HepG2 (cell line): ENCODE measurements around the gene COMMD1. TPM values are rescaled to one million over a fixed set of nuclear protein-coding genes. Genes with fewer than 3 reads are reported as not detected.

Source experiments
- ATAC-seq: fragments of 200-7000 bp; cut with Tn5 transposase; 3 replicates; pipeline ENCODE4 v1.9.1; 2020; ENCODE audit warnings: mild to moderate bottlenecking, moderate library complexity
- BruUV-seq: library from RNA; stranded (reverse); fragments of 400-500 nt; replicated peaks from 2 replicates; lab custom pipeline; 2021; lab: Mats Ljungman, UMichigan
- CTCF ChIA-PET: fragments of 300-600 bp; formaldehyde crosslinking; extraction: SDS; loops from one replicate; lab custom pipeline; 2021; ENCODE audit warnings: low total read pairs, inconsistent platforms, low intra/inter-chr PET ratio; lab: Yijun Ruan, JAX
- POLR2A ChIA-PET: fragments of 350-600 bp; sonication (Branson Sonifier 250); formaldehyde crosslinking; loops from one replicate; lab custom pipeline; 2020; ENCODE audit warnings: antibody characterized with exemption, inconsistent platforms; lab: Yijun Ruan, JAX
- DNase-seq: peaks from one replicate; pipeline ENCODE4 v3.0.0-alpha.2; 2015; ENCODE audit warnings: low spot score
- FAIRE-seq: peaks from 3 replicates; lab custom pipeline; 2011; peaks lifted over from hg19 to GRCh38; lab: Jason Lieb, UNC
- H2AFZ ChIP-seq: one replicate; pipeline ENCODE4 v1.6.1; 2011; ENCODE audit warnings: low read length, inconsistent platforms
- H3K27ac ChIP-seq: fragments of 300-600 bp; 3 replicates; pipeline ENCODE4 v1.8.0; 2011; ENCODE audit warnings: mixed run types, mild to moderate bottlenecking, mixed read lengths, low read length, inconsistent platforms; ENCODE audit not compliant: insufficient read depth; ENCODE audit errors: extremely low read length
- H3K27me3 ChIP-seq, 2 experiments: fragments of 200-600 bp in 1 of 2; 2 replicates in 1 of 2; 3 replicates in 1 of 2; pipeline versions ENCODE4 v1.6.0 to v1.8.0; 2011; ENCODE audit warnings: low read length in 2 of 2, mild to moderate bottlenecking in 2 of 2, moderate library complexity in 2 of 2, inconsistent platforms in 1 of 2; ENCODE audit not compliant: insufficient read depth in 2 of 2, control insufficient read depth in 1 of 2
- H3K36me3 ChIP-seq, 2 experiments: fragments of 200-600 bp in 1 of 2; replicated peaks in 1 of 2; 2 replicates in 1 of 2; 3 replicates in 1 of 2; pipeline versions ENCODE4 v1.5.1 to v1.8.0; 2011; ENCODE audit warnings: low read length in 2 of 2, inconsistent platforms in 1 of 2; ENCODE audit not compliant: insufficient read depth in 2 of 2, control insufficient read depth in 1 of 2
- H3K4me1 ChIP-seq: 2 replicates; pipeline ENCODE4 v1.5.1; 2012; ENCODE audit warnings: low read length, inconsistent platforms; ENCODE audit not compliant: insufficient read depth
- H3K4me2 ChIP-seq: 2 replicates; pipeline ENCODE4 v1.6.0; 2011; ENCODE audit warnings: low read depth, low read length, inconsistent platforms
- H3K4me3 ChIP-seq, 3 experiments: fragments of 200-600 bp in 1 of 3; sonication (generic), shearing (Covaris generic) in 1 of 3; replicated peaks in 1 of 3; 2 replicates each; pipeline ENCODE4 v1.5.1; 2011 to 2016; ENCODE audit warnings: low read length in 3 of 3, inconsistent platforms in 2 of 3, low read depth in 2 of 3, mild to moderate bottlenecking in 2 of 3, control low read depth in 1 of 3, mixed read lengths in 1 of 3; ENCODE audit not compliant: insufficient read depth in 1 of 3
- H3K79me2 ChIP-seq: one replicate; pipeline ENCODE4 v1.6.1; 2011; ENCODE audit warnings: low read length, inconsistent platforms; ENCODE audit not compliant: insufficient read depth
- H3K9ac ChIP-seq: 2 replicates; pipeline ENCODE4 v1.6.0; 2011; ENCODE audit warnings: mild to moderate bottlenecking, low read depth, low read length, inconsistent platforms; ENCODE audit not compliant: insufficient read depth
- H3K9me3 ChIP-seq: 2 replicates; pipeline ENCODE4 v1.5.1; 2012; ENCODE audit warnings: mild to moderate bottlenecking, low read length
- H4K20me1 ChIP-seq: 2 replicates; pipeline ENCODE4 v1.6.0; 2011; ENCODE audit warnings: inconsistent platforms, mild to moderate bottlenecking, low read length, moderate library complexity; ENCODE audit not compliant: insufficient read depth
- HMGA1 ChIP-seq: sonication (generic); formaldehyde crosslinking; conservative IDR thresholded peaks from 2 replicates; pipeline ENCODE4 v1.4.0; 2020; ENCODE audit warnings: missing genetic modification reagents
- KAT8 ChIP-seq: IDR thresholded peaks from 2 replicates; pipeline ENCODE4 v1.6.1; 2016; ENCODE audit warnings: missing genetic modification reagents, missing compliant biosample characterization
- MBNL3 ChIP-seq: fragments of 250-450 bp; sonication (Bioruptor Pico); conservative IDR thresholded peaks from 2 replicates; pipeline ENCODE4 v1.8.0; 2022; ENCODE audit warnings: mild to moderate bottlenecking, inconsistent platforms
- MIXL1 ChIP-seq: IDR thresholded peaks from 2 replicates; pipeline ENCODE4 v1.6.1; 2016
- MXI1 ChIP-seq: IDR thresholded peaks from 3 replicates; pipeline ENCODE4 v1.6.1; 2012; ENCODE audit warnings: low read depth, low read length, inconsistent platforms, borderline replicate concordance
- NFYC ChIP-seq: IDR thresholded peaks from 2 replicates; pipeline ENCODE4 v1.6.1; 2016; ENCODE audit warnings: missing genetic modification reagents, missing compliant biosample characterization
- RAD21 ChIP-seq: fragments of 450-650 bp; formaldehyde crosslinking; IDR thresholded peaks from 2 replicates; pipeline ENCODE4 v1.5.0; 2020; ENCODE audit warnings: mild to moderate bottlenecking
- RARA ChIP-seq: IDR thresholded peaks from 2 replicates; pipeline ENCODE4 v1.6.1; 2016; ENCODE audit warnings: missing genetic modification reagents, missing compliant biosample characterization
- STAG1 ChIP-seq: sonication (generic); formaldehyde crosslinking; IDR thresholded peaks from 2 replicates; pipeline ENCODE4 v1.4.0; 2020; ENCODE audit warnings: missing genetic modification reagents
- TP53 ChIP-seq: sonication (generic); formaldehyde crosslinking; conservative IDR thresholded peaks from 2 replicates; pipeline ENCODE4 v1.4.0; 2020; ENCODE audit warnings: missing genetic modification reagents
- ZNF317 ChIP-seq: sonication (generic); formaldehyde crosslinking; IDR thresholded peaks from 2 replicates; pipeline ENCODE4 v1.5.0; 2020; ENCODE audit warnings: mild to moderate bottlenecking, missing genetic modification reagents
- ZNF331 ChIP-seq: sonication (generic); formaldehyde crosslinking; IDR thresholded peaks from 2 replicates; pipeline ENCODE4 v1.4.0; 2020; ENCODE audit warnings: missing genetic modification reagents
- ZNF335 ChIP-seq: sonication (generic); formaldehyde crosslinking; IDR thresholded peaks from 2 replicates; pipeline ENCODE4 v1.4.0; 2020; ENCODE audit warnings: missing genetic modification reagents
- ZNF652 ChIP-seq: IDR thresholded peaks from 2 replicates; pipeline ENCODE4 v1.6.1; 2016; ENCODE audit warnings: low read depth, borderline replicate concordance
- ZNF782 ChIP-seq: sonication (generic); formaldehyde crosslinking; IDR thresholded peaks from 2 replicates; pipeline ENCODE4 v1.4.0; 2020; ENCODE audit warnings: missing genetic modification reagents, mild to moderate bottlenecking, borderline replicate concordance
- ZNF850 ChIP-seq: sonication (generic); formaldehyde crosslinking; conservative IDR thresholded peaks from 2 replicates; pipeline ENCODE4 v1.9.0; 2021; ENCODE audit warnings: mild to moderate bottlenecking, missing genetic modification reagents
- WGBS: methylation state at CpG from one replicate; pipeline ENCODE4 v1.1.6; 2017; ENCODE audit warnings: low lambda C conversion rate; 5-methylcytosine and 5-hydroxymethylcytosine counted together
- in situ Hi-C: cut with HindIII; loops from 2 replicates; pipeline ENCODE4 v1.10.0; 2017; ENCODE audit warnings: low pct_unique_long_range_greater_than_20kb; ENCODE audit not compliant: extremely low pct_ligation_motif_present
- intact Hi-C: fragments of 100-400 bp; cut with micrococcal nuclease; formaldehyde crosslinking; loops from one replicate; pipeline ENCODE4 v1.10.0; 2022; ENCODE audit not compliant: unreplicated experiment
- polyA plus RNA-seq, 8 experiments: library from polyadenylated mRNA; depleted of rRNA in 3 of 8; stranded (reverse) in 7 of 8; unstranded in 1 of 8; fragments of >200 nt; fragmentation: Illumina TruSeq in 4 of 8; extraction: Trizol in 4 of 8; gene quantifications; 2 replicates each; pipeline versions ENCODE4 v1.2.1 to v1.2.3, GENCODE V29; 2011 to 2016; ENCODE audit warnings: low read depth in 4 of 8, missing spikeins in 1 of 8, mixed read lengths in 1 of 8; ENCODE audit not compliant: insufficient read depth in 1 of 8
- total RNA-seq, 5 experiments: library from RNA; depleted of rRNA; stranded (reverse); fragments of >200 nt; fragmentation: Illumina TruSeq; extraction: Trizol; gene quantifications; 2 replicates each; pipeline ENCODE4 v1.2.3, GENCODE V29; 2016; ENCODE audit warnings: low read depth in 1 of 5
- TF ChIP-seq, protein P1 (sequence below): sonication (generic); formaldehyde crosslinking; IDR thresholded peaks from 2 replicates; pipeline ENCODE4 v1.5.0; 2020; ENCODE audit warnings: mild to moderate bottlenecking, missing genetic modification reagents
- TF ChIP-seq, protein P2 (sequence below): sonication (generic); formaldehyde crosslinking; IDR thresholded peaks from 2 replicates; pipeline ENCODE4 v1.4.0; 2020; ENCODE audit warnings: missing genetic modification reagents, borderline replicate concordance
- TF ChIP-seq, protein P3 (sequence below): sonication (generic); formaldehyde crosslinking; IDR thresholded peaks from 2 replicates; pipeline ENCODE4 v1.5.0; 2020; ENCODE audit warnings: missing genetic modification reagents
- TF ChIP-seq, protein P4 (sequence below): sonication (generic); formaldehyde crosslinking; IDR thresholded peaks from 2 replicates; pipeline ENCODE4 v1.4.0; 2020; ENCODE audit warnings: mild to moderate bottlenecking, missing genetic modification reagents
- TF ChIP-seq, protein P5 (sequence below): sonication (generic); formaldehyde crosslinking; IDR thresholded peaks from 2 replicates; pipeline ENCODE4 v1.4.0; 2020; ENCODE audit warnings: missing genetic modification reagents

COMMD1 gene
- total and polyA plus RNA-seq, 2 of the 13 experiments (the other 11 are each of a cell fraction or from before 2014, with no cell fraction given): 25.7 to 105 TPM

GRCh38 chr2:61993422-61994024 lies 88.0 kb downstream of the COMMD1 start:
- peak; percentile 73 for FAIRE-seq
- CTCF ChIA-PET: interaction anchor here (0.9 to 2.2 kb wide), 2 partner anchors 76 to 418 kb away, joined by 4 to 11 read pairs; no protein-coding TSS in a partner anchor
- TF ChIP-seq MXI1 (no peak), TP53 (CRISPR knock-in tag) (no peak), RARA (CRISPR knock-in tag) (no peak), ZNF652 (CRISPR knock-in tag) (peak; percentile 54), STAG1 (CRISPR knock-in tag) (peak; percentile 95), ZNF782 (CRISPR knock-in tag) (no peak), ZNF335 (CRISPR knock-in tag) (no peak), MIXL1 (CRISPR knock-in tag) (peak; percentile 26; the same call in 1 of the 2 replicates), NFYC (no peak), MBNL3 (CRISPR knock-in tag) (no peak), ZNF331 (CRISPR knock-in tag) (no peak), HMGA1 (CRISPR knock-in tag) (no peak), ZNF317 (no peak), ZNF850 (CRISPR knock-in tag) (no peak), KAT8 (CRISPR knock-in tag) (no peak), RAD21 (CRISPR knock-in tag) (peak; percentile 64)
- TF ChIP-seq, protein P1, sequence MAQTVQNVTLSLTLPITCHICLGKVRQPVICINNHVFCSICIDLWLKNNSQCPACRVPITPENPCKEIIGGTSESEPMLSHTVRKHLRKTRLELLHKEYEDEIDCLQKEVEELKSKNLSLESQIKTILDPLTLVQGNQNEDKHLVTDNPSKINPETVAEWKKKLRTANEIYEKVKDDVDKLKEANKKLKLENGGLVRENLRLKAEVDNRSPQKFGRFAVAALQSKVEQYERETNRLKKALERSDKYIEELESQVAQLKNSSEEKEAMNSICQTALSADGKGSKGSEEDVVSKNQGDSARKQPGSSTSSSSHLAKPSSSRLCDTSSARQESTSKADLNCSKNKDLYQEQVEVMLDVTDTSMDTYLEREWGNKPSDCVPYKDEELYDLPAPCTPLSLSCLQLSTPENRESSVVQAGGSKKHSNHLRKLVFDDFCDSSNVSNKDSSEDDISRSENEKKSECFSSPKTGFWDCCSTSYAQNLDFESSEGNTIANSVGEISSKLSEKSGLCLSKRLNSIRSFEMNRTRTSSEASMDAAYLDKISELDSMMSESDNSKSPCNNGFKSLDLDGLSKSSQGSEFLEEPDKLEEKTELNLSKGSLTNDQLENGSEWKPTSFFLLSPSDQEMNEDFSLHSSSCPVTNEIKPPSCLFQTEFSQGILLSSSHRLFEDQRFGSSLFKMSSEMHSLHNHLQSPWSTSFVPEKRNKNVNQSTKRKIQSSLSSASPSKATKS (CRISPR knock-in tag): no peak
- TF ChIP-seq, protein P2, sequence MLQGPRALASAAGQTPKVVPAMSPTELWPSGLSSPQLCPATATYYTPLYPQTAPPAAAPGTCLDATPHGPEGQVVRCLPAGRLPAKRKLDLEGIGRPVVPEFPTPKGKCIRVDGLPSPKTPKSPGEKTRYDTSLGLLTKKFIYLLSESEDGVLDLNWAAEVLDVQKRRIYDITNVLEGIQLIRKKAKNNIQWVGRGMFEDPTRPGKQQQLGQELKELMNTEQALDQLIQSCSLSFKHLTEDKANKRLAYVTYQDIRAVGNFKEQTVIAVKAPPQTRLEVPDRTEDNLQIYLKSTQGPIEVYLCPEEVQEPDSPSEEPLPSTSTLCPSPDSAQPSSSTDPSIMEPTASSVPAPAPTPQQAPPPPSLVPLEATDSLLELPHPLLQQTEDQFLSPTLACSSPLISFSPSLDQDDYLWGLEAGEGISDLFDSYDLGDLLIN (CRISPR knock-in tag): no peak
- TF ChIP-seq, protein P3, sequence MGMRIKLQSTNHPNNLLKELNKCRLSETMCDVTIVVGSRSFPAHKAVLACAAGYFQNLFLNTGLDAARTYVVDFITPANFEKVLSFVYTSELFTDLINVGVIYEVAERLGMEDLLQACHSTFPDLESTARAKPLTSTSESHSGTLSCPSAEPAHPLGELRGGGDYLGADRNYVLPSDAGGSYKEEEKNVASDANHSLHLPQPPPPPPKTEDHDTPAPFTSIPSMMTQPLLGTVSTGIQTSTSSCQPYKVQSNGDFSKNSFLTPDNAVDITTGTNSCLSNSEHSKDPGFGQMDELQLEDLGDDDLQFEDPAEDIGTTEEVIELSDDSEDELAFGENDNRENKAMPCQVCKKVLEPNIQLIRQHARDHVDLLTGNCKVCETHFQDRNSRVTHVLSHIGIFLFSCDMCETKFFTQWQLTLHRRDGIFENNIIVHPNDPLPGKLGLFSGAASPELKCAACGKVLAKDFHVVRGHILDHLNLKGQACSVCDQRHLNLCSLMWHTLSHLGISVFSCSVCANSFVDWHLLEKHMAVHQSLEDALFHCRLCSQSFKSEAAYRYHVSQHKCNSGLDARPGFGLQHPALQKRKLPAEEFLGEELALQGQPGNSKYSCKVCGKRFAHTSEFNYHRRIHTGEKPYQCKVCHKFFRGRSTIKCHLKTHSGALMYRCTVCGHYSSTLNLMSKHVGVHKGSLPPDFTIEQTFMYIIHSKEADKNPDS (CRISPR knock-in tag): no peak
- TF ChIP-seq, protein P4, sequence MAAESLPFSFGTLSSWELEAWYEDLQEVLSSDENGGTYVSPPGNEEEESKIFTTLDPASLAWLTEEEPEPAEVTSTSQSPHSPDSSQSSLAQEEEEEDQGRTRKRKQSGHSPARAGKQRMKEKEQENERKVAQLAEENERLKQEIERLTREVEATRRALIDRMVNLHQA (CRISPR knock-in tag): no peak
- TF ChIP-seq, protein P5, sequence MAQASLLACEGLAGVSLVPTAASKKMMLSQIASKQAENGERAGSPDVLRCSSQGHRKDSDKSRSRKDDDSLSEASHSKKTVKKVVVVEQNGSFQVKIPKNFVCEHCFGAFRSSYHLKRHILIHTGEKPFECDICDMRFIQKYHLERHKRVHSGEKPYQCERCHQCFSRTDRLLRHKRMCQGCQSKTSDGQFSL (CRISPR knock-in tag): no peak

More at GRCh38 chr2:61993422-61994024, 88.0 kb downstream of the COMMD1 start:
- in situ Hi-C loops (loop anchor here (5.0 kb wide), 1 partner anchor 419 kb away; no protein-coding TSS in a partner anchor), intact Hi-C loops (loop anchor here (1.0 to 10.0 kb wide), 4 partner anchors 76 to 419 kb away; partner anchors contain the start of gene B3GNT2)
- 64% methylated on average over 3 of the region's 3 CpGs for WGBS
- Histone ChIP-seq H4K20me1 (no peaks in the 10 kb centered on the region), H3K4me2 (no peak overlapping the region), H3K27ac (no peak overlapping the region), H2AFZ (no peak overlapping the region), H3K36me3 (no peaks in the 10 kb centered on the region), H3K4me1 (no peaks in the 10 kb centered on the region), H3K9me3 (no peaks in the 10 kb centered on the region), H3K4me3 (no peak overlapping the region), H3K27me3 (no peaks in the 10 kb centered on the region), H3K79me2 (no peaks in the 10 kb centered on the region), H3K9ac (no peak overlapping the region)
- ATAC-seq (peak; percentile 75), DNase-seq (peak; percentile 52)
- POLR2A ChIA-PET: no interaction called here
- BruUV-seq: no TSS peak
